GM12873 (cell line): ENCODE data around the gene SLC22A17.

Source experiments
- CTCF ChIP-seq: IDR thresholded peaks from 2 replicates; pipeline ENCODE4 v1.5.1; 2012; ENCODE audit warnings: low read depth, mild to moderate bottlenecking, moderate library complexity, low read length, control low read depth; ENCODE audit not compliant: insufficient read depth; ENCODE audit errors: missing control alignments

Gene SLC22A17

GRCh38 chr14:23392613-23393012 is 39.9 kb upstream of the SLC22A17 start:
- TF ChIP-seq CTCF, result no peak

GRCh38 chr14:23389396-23389795 is 36.7 kb upstream of the SLC22A17 start:
- TF ChIP-seq CTCF, result no peak

- TF ChIP-seq CTCF, result no peak
Measured at GRCh38 chr14:23388996-23389395, 36.3 kb upstream of the SLC22A17 start.

- TF ChIP-seq CTCF, result no peak
Measured at GRCh38 chr14:23387916-23388882, 35.5 kb upstream of the SLC22A17 start.

GRCh38 chr14:23386999-23387398 is 34.3 kb upstream of the SLC22A17 start:
- no peak for TF ChIP-seq CTCF

- TF ChIP-seq CTCF, result no peak
Measured at GRCh38 chr14:23385642-23386265, 33.1 kb upstream of the SLC22A17 start.

- TF ChIP-seq CTCF, result no peak
Measured at GRCh38 chr14:23385244-23385641, 32.6 kb upstream of the SLC22A17 start.
